ENCODE data around the gene FAM200C.

DNA sequence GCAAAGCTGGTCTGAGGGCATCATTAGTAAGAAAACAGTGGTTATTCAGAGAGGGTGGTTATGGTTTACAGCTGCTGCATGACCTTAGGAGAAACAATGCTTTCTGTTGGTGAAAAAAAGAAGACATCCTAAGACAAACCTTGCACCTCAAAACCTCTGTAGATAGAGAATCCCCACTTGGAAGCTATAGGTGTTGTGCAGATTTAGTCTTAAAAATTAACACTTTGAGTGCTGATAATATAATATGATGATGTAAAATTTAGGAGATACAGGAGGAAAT lies 20.4 kb upstream of the FAM200C start:
- TF ChIP-seq, protein P1, sequence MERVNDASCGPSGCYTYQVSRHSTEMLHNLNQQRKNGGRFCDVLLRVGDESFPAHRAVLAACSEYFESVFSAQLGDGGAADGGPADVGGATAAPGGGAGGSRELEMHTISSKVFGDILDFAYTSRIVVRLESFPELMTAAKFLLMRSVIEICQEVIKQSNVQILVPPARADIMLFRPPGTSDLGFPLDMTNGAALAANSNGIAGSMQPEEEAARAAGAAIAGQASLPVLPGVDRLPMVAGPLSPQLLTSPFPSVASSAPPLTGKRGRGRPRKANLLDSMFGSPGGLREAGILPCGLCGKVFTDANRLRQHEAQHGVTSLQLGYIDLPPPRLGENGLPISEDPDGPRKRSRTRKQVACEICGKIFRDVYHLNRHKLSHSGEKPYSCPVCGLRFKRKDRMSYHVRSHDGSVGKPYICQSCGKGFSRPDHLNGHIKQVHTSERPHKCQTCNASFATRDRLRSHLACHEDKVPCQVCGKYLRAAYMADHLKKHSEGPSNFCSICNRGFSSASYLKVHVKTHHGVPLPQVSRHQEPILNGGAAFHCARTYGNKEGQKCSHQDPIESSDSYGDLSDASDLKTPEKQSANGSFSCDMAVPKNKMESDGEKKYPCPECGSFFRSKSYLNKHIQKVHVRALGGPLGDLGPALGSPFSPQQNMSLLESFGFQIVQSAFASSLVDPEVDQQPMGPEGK (CRISPR knock-in tag; IDR thresholded peaks at IDR 0.05; ENCODE audit: borderline replicate concordance) = no peak
- TF ChIP-seq, protein P2, sequence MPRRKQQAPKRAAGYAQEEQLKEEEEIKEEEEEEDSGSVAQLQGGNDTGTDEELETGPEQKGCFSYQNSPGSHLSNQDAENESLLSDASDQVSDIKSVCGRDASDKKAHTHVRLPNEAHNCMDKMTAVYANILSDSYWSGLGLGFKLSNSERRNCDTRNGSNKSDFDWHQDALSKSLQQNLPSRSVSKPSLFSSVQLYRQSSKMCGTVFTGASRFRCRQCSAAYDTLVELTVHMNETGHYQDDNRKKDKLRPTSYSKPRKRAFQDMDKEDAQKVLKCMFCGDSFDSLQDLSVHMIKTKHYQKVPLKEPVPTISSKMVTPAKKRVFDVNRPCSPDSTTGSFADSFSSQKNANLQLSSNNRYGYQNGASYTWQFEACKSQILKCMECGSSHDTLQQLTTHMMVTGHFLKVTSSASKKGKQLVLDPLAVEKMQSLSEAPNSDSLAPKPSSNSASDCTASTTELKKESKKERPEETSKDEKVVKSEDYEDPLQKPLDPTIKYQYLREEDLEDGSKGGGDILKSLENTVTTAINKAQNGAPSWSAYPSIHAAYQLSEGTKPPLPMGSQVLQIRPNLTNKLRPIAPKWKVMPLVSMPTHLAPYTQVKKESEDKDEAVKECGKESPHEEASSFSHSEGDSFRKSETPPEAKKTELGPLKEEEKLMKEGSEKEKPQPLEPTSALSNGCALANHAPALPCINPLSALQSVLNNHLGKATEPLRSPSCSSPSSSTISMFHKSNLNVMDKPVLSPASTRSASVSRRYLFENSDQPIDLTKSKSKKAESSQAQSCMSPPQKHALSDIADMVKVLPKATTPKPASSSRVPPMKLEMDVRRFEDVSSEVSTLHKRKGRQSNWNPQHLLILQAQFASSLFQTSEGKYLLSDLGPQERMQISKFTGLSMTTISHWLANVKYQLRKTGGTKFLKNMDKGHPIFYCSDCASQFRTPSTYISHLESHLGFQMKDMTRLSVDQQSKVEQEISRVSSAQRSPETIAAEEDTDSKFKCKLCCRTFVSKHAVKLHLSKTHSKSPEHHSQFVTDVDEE (CRISPR knock-in tag; IDR thresholded peaks at IDR 0.05) = no peak
- TF ChIP-seq RARB (CRISPR knock-in tag; IDR thresholded peaks at IDR 0.05) (no peak), ZFP3 (CRISPR knock-in tag; IDR thresholded peaks at IDR 0.05) (no peak), ARNTL (CRISPR knock-in tag; IDR thresholded peaks at IDR 0.05; ENCODE audit: borderline replicate concordance, low read depth) (no peak), ZNF70 (CRISPR knock-in tag; IDR thresholded peaks at IDR 0.05) (no peak), BACH2 (CRISPR knock-in tag; IDR thresholded peaks at IDR 0.05; ENCODE audit: borderline replicate concordance) (no peak), TCF4 (CRISPR knock-in tag; IDR thresholded peaks at IDR 0.05; ENCODE audit: borderline replicate concordance) (no peak), ZNF565 (CRISPR knock-in tag; conservative IDR thresholded peaks at IDR 0.05; ENCODE audit: low read depth) (no peak), OSR1 (CRISPR knock-in tag; IDR thresholded peaks at IDR 0.05) (no peak), ZC3H10 (CRISPR knock-in tag; IDR thresholded peaks at IDR 0.05) (no peak)
